ENCODE data around the gene ISL2. TPM values are rescaled to one million over a fixed set of nuclear protein-coding genes. Genes with fewer than 3 reads are reported as not detected.
"Not testable (repeated sequence)": the region's sequence is repeated elsewhere in the genome, so short reads cannot be mapped to it uniquely, and the experiment has no call there.

Gene ISL2
- 4.0 and 4.4 TPM in 2 replicates for total RNA-seq (2014; rRNA removed; shearing (Covaris generic))

- DNase-seq (ENCODE audit: low read depth), result peak; percentile 97
Measured at GRCh38 chr15:76336254-76337058, at the start of gene ISL2. ISL2 (plus strand) TSS chr15:76336773; CDS start chr15:76336884, 111 bp downstream.

GRCh38 chr15:76289582-76289981, 47.0 kb upstream of the ISL2 start:
- no peak for DNase-seq (ENCODE audit: low read depth)

GRCh38 chr15:76293361-76293760, 43.2 kb upstream of the ISL2 start:
- DNase-seq (ENCODE audit: low read depth), result no peak

GRCh38 chr15:76294463-76294862, 42.1 kb upstream of the ISL2 start:
- not testable (repeated sequence) for DNase-seq (ENCODE audit: low read depth)

- DNase-seq (ENCODE audit: low read depth), result no peak
Measured at GRCh38 chr15:76296849-76297248, 39.7 kb upstream of the ISL2 start.

- not testable (repeated sequence) for DNase-seq (ENCODE audit: low read depth)
Measured at GRCh38 chr15:76297951-76298350, 38.6 kb upstream of the ISL2 start.

- no peak for DNase-seq (ENCODE audit: low read depth)
Measured at GRCh38 chr15:76298986-76299385, 37.6 kb upstream of the ISL2 start.

- no peak for DNase-seq (ENCODE audit: low read depth)
Measured at GRCh38 chr15:76299786-76300185, 36.8 kb upstream of the ISL2 start.

GRCh38 chr15:76303909-76304308, 32.7 kb upstream of the ISL2 start:
- no peak for DNase-seq (ENCODE audit: low read depth)

GRCh38 chr15:76309601-76310330, 26.8 kb upstream of the ISL2 start:
- DNase-seq (ENCODE audit: low read depth), result peak; percentile 60

GRCh38 chr15:76310475-76311099, 26.0 kb upstream of the ISL2 start:
- peak; percentile 36 for DNase-seq (ENCODE audit: low read depth)

- DNase-seq (ENCODE audit: low read depth), result peak; percentile 97
Measured at GRCh38 chr15:76311100-76311953, 25.2 kb upstream of the ISL2 start, which contains the start of gene ETFA. ETFA (minus strand) TSS chr15:76311469; CDS start chr15:76311388, 81 bp downstream.

- peak; percentile 65 for DNase-seq (ENCODE audit: low read depth)
Measured at GRCh38 chr15:76312540-76313174, 23.9 kb upstream of the ISL2 start.

GRCh38 chr15:76313175-76313567, 23.4 kb upstream of the ISL2 start:
- DNase-seq (ENCODE audit: low read depth), result not testable (repeated sequence)

GRCh38 chr15:76313731-76314130, 22.8 kb upstream of the ISL2 start:
- no peak for DNase-seq (ENCODE audit: low read depth)

GRCh38 chr15:76320012-76320411, 16.6 kb upstream of the ISL2 start:
- no peak for DNase-seq (ENCODE audit: low read depth)

GRCh38 chr15:76321171-76321570, 15.4 kb upstream of the ISL2 start:
- DNase-seq (ENCODE audit: low read depth), result no peak

GRCh38 chr15:76321602-76322001, 15.0 kb upstream of the ISL2 start:
- no peak for DNase-seq (ENCODE audit: low read depth)

GRCh38 chr15:76324066-76324465, 12.5 kb upstream of the ISL2 start:
- DNase-seq (ENCODE audit: low read depth), result no peak

- no peak for DNase-seq (ENCODE audit: low read depth)
Measured at GRCh38 chr15:76325704-76326103, 10.9 kb upstream of the ISL2 start.

Measured in M059J (cell line).